ENCODE results near the gene DTD1. TPM values are rescaled to one million over a fixed set of nuclear protein-coding genes. Genes with fewer than 3 reads are reported as not detected.
A peak's percentile ranks its signal among the peaks of the same experiment; 100 is the strongest.

DTD1 gene
- total RNA-seq, 1 donor from 2014 or later = 23.7 TPM

DNA sequence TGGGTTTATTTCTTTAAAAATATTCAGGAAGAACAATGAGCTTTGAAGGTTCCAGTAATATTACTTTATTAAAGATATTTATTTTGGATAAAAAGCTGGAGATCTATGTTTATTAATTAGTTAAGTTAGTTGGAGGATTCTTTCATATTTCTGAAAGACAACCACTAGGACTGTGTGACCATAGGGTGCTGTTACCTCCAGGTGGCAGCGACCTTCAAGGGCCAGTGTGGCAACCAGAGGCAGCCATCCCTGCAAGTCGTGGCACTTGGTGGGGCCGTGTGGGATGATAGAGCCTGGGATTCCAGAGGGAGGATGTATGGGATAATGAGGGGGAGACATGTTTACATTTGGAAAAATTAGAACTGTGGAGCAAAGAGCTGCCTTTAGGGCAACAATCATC lies 130.3 kb downstream of the DTD1 start:
- TF ChIP-seq, protein P1, sequence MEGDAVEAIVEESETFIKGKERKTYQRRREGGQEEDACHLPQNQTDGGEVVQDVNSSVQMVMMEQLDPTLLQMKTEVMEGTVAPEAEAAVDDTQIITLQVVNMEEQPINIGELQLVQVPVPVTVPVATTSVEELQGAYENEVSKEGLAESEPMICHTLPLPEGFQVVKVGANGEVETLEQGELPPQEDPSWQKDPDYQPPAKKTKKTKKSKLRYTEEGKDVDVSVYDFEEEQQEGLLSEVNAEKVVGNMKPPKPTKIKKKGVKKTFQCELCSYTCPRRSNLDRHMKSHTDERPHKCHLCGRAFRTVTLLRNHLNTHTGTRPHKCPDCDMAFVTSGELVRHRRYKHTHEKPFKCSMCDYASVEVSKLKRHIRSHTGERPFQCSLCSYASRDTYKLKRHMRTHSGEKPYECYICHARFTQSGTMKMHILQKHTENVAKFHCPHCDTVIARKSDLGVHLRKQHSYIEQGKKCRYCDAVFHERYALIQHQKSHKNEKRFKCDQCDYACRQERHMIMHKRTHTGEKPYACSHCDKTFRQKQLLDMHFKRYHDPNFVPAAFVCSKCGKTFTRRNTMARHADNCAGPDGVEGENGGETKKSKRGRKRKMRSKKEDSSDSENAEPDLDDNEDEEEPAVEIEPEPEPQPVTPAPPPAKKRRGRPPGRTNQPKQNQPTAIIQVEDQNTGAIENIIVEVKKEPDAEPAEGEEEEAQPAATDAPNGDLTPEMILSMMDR (IDR thresholded peaks at IDR 0.05; ENCODE audit: unreplicated experiment) = no peak
- peaks cover 12% of the 10 kb centered on the region for H3K4me1 Mint-ChIP-seq
- H3K27me3 Mint-ChIP-seq (ENCODE audit: low read depth) = no peaks in the 10 kb centered on the region
- H3K27ac Mint-ChIP-seq = peak overlapping the region; percentile 13
- peaks cover 12% of the 10 kb centered on the region for H3K9me3 Mint-ChIP-seq
- peaks cover 5% of the 10 kb centered on the region for H3K36me3 Mint-ChIP-seq
- DNase-seq (ENCODE audit: low spot score in 2 of 2, unreplicated experiment in 2 of 2) = no peak
- H3K4me3 Mint-ChIP-seq = no peak overlapping the region

DNA sequence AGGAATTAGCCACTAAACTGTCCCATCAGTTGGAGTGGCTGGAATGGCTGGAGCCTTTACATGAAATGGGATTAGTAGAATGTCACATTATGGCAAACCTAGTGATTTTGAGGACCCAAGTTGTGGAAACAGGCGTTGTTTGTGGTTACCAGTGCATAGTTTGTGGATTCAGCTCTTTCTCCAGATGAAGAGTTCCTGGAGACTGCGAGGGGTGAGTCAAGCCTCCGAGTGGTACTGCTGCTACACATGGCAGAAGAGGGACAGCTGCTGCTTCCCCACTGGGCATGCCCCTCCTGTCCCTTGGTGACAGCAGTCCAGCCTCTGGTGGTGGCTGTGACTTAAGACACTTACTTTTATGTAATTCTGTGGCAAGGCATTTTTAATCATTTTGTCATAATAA lies 131.6 kb downstream of the DTD1 start:
- no peak for DNase-seq (ENCODE audit: low spot score in 2 of 2, unreplicated experiment in 2 of 2)
- H3K36me3 Mint-ChIP-seq = peaks cover 5% of the 10 kb centered on the region
- no peak overlapping the region for H3K27ac Mint-ChIP-seq
- H3K4me1 Mint-ChIP-seq = peaks cover 12% of the 10 kb centered on the region
- no peak overlapping the region for H3K4me3 Mint-ChIP-seq
- H3K27me3 Mint-ChIP-seq (ENCODE audit: low read depth) = no peaks in the 10 kb centered on the region
- peaks cover 12% of the 10 kb centered on the region for H3K9me3 Mint-ChIP-seq
- TF ChIP-seq, protein P1 (IDR thresholded peaks at IDR 0.05; ENCODE audit: unreplicated experiment) = no peak

DNA sequence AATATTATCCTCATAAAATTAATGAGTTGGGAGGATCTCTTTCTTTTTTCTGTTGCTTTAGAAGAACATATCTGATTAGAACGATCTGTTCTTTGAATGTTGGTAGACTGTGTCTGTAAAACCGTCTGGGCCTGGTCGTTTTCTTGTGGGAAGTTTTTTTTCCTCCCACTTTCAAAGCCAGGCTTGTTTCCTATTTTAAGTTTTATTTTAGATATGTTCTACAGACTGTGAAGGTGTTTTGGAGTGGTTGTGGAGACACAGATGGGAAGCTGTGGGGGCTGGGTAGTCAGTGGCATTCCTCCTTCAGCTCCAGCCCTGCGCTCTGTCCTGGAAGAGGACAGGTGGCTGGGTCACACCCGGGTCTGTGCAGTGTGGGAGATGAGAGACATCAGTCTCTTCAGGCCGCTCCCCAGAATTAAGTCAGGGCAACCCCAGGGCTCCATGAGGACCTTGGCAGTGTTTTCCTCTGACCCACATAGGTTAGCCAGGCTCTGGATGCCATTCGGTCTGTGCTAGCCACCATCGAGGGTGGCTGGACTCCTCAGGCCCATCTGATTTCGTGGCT lies 133.8 kb downstream of the DTD1 start:
- DNase-seq (ENCODE audit: low spot score in 2 of 2, unreplicated experiment in 2 of 2) = no peak
- peaks cover 12% of the 10 kb centered on the region for H3K9me3 Mint-ChIP-seq
- no peak overlapping the region for H3K4me3 Mint-ChIP-seq
- H3K4me1 Mint-ChIP-seq = peaks cover 12% of the 10 kb centered on the region
- H3K36me3 Mint-ChIP-seq = peaks cover 5% of the 10 kb centered on the region
- no peak overlapping the region for H3K27ac Mint-ChIP-seq
- TF ChIP-seq, protein P1 (IDR thresholded peaks at IDR 0.05; ENCODE audit: unreplicated experiment) = no peak
- H3K27me3 Mint-ChIP-seq (ENCODE audit: low read depth) = no peaks in the 10 kb centered on the region

DNA sequence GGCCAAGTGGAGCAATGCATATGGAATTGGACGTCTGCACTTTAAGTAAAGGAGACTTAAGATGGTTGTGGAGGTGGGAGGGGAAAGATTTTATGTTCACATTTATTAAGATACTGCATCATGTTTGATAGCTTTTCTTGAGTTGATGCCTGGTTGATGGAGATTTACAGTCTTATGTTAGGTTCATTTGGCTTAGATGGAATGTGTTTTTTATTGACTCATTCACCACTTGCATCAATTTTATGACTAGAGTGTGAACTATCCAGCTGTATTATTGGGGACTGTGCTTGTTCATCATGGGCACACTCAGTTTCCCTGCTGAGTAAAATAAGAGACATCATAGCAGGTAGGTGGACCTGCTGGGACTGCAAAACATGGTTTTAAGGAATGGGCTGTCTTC lies 134.5 kb downstream of the DTD1 start:
- TF ChIP-seq, protein P1 (IDR thresholded peaks at IDR 0.05; ENCODE audit: unreplicated experiment) = no peak
- H3K36me3 Mint-ChIP-seq = peaks cover 5% of the 10 kb centered on the region
- peaks cover 7% of the 10 kb centered on the region for H3K4me1 Mint-ChIP-seq
- no peak for DNase-seq (ENCODE audit: low spot score in 2 of 2, unreplicated experiment in 2 of 2)
- H3K9me3 Mint-ChIP-seq = peaks cover 12% of the 10 kb centered on the region
- H3K27me3 Mint-ChIP-seq (ENCODE audit: low read depth) = no peaks in the 10 kb centered on the region
- no peak overlapping the region for H3K4me3 Mint-ChIP-seq
- H3K27ac Mint-ChIP-seq = no peak overlapping the region

DNA sequence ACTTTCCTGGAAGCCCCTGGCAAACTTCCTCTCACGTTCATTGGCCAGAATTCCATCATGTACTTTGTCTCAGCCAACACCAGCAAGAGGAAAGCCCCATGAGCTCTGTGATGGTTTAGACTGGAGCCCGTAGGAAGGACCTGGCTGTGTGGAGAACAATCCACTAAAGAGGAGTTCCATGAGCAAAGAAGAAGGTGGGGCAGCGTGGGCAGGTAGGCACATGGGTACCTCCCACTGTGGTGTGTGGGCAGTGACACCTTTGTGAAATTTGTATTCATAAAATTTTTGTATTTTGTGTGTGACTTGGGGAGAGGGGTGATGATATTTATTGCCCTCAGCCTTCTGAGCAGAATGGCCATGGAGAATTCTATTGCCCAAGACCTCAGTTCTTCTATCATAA lies 136.2 kb downstream of the DTD1 start:
- peaks cover 5% of the 10 kb centered on the region for H3K36me3 Mint-ChIP-seq
- H3K9me3 Mint-ChIP-seq = peaks cover 12% of the 10 kb centered on the region
- H3K27me3 Mint-ChIP-seq (ENCODE audit: low read depth) = no peaks in the 10 kb centered on the region
- H3K27ac Mint-ChIP-seq = no peak overlapping the region
- TF ChIP-seq, protein P1 (IDR thresholded peaks at IDR 0.05; ENCODE audit: unreplicated experiment) = no peak
- H3K4me3 Mint-ChIP-seq = no peak overlapping the region
- no peak for DNase-seq (ENCODE audit: low spot score in 2 of 2, unreplicated experiment in 2 of 2)
- H3K4me1 Mint-ChIP-seq = no peaks in the 10 kb centered on the region

All from mesothelial cell of epicardium (in vitro differentiated cells).